Osteoblast (primary cell): Measurements from ENCODE around the gene PKMYT1. TPM values are rescaled to one million over a fixed set of nuclear protein-coding genes. Genes with fewer than 3 reads are reported as not detected.
"Not testable (repeated sequence)": the region's sequence is repeated elsewhere in the genome, so short reads cannot be mapped to it uniquely, and the experiment has no call there.

Source experiments
- DNase-seq: peaks from one replicate; pipeline ENCODE4 v3.0.0; 2011; ENCODE audit warnings: low spot score, mixed read lengths; ENCODE audit not compliant: insufficient read length; ENCODE audit errors: missing footprints
- H2AFZ ChIP-seq: 2 replicates; pipeline ENCODE4 v1.6.0; 2011; ENCODE audit warnings: mild to moderate bottlenecking, low read length
- H3K27ac ChIP-seq: 2 replicates; pipeline ENCODE4 v1.5.1; 2011; ENCODE audit warnings: mild to moderate bottlenecking, low read depth, low read length, moderate library complexity
- H3K27me3 ChIP-seq: 2 replicates; pipeline ENCODE4 v1.6.0; 2012; ENCODE audit warnings: mild to moderate bottlenecking, control low read depth, inconsistent platforms, low read length, moderate library complexity; ENCODE audit not compliant: insufficient read depth
- H3K36me3 ChIP-seq: 2 replicates; pipeline ENCODE4 v1.5.1; 2011; ENCODE audit warnings: mild to moderate bottlenecking, low read length, control low read depth, moderate library complexity; ENCODE audit not compliant: insufficient read depth
- H3K4me1 ChIP-seq: 2 replicates; pipeline ENCODE4 v1.5.1; 2011; ENCODE audit warnings: mild to moderate bottlenecking, low read length, control low read depth, moderate library complexity; ENCODE audit not compliant: insufficient read depth
- H3K4me2 ChIP-seq: 2 replicates; pipeline ENCODE4 v1.6.0; 2011; ENCODE audit warnings: mild to moderate bottlenecking, low read length; ENCODE audit not compliant: insufficient read depth
- H3K4me3 ChIP-seq: fragments of 200-600 bp; sonication (generic); 3 replicates; pipeline ENCODE4 v1.5.1; 2012; ENCODE audit warnings: mild to moderate bottlenecking, low read length, inconsistent platforms; ENCODE audit not compliant: insufficient read depth
- H3K79me2 ChIP-seq: 2 replicates; pipeline ENCODE4 v1.6.0; 2012; ENCODE audit warnings: mild to moderate bottlenecking, low read length, control low read depth, inconsistent platforms; ENCODE audit not compliant: insufficient read depth
- H3K9me3 ChIP-seq: 2 replicates; pipeline ENCODE4 v1.5.1; 2011; ENCODE audit warnings: low read depth, low read length, control low read depth
- H4K20me1 ChIP-seq: 2 replicates; pipeline ENCODE4 v1.6.0; 2012; ENCODE audit warnings: mild to moderate bottlenecking, low read length, control low read depth; ENCODE audit not compliant: insufficient read depth
- CTCF ChIP-seq: IDR thresholded peaks from 2 replicates; pipeline ENCODE4 v1.5.1; 2011; ENCODE audit warnings: mild to moderate bottlenecking, low read depth, low read length, moderate library complexity; ENCODE audit errors: extremely low read depth
- total RNA-seq: library from RNA; depleted of rRNA; stranded (reverse); fragments of >200 nt; gene quantifications from 2 replicates; pipeline ENCODE4 v1.2.3, GENCODE V29; 2012

PKMYT1 gene
- total RNA-seq, 1 donor: 1.4 TPM

- no peak for TF ChIP-seq CTCF
- Histone ChIP-seq H3K9me3 (no peaks in the 10 kb centered on the region), H3K27ac (no peak overlapping the region), H3K4me3 (no peak overlapping the region), H3K4me1 (no peaks in the 10 kb centered on the region), H3K36me3 (peaks cover 52% of the 10 kb centered on the region), H4K20me1 (peaks cover 6% of the 10 kb centered on the region), H2AFZ (no peak overlapping the region), H3K27me3 (no peaks in the 10 kb centered on the region), H3K4me2 (no peak overlapping the region), H3K79me2 (no peaks in the 10 kb centered on the region)
- peak; percentile 73 for DNase-seq
Measured at GRCh38 chr16:2936436-2937011, 43.7 kb downstream of the PKMYT1 start.

- no peaks in the 10 kb centered on the region for H3K79me2 ChIP-seq
- H3K9me3 ChIP-seq: no peaks in the 10 kb centered on the region
- H3K4me3 ChIP-seq: no peak overlapping the region
- H2AFZ ChIP-seq: no peak overlapping the region
- no peak overlapping the region for H3K27ac ChIP-seq
- no peak for DNase-seq
- TF ChIP-seq CTCF: no peak
- peaks cover 52% of the 10 kb centered on the region for H3K36me3 ChIP-seq
- no peaks in the 10 kb centered on the region for H3K4me1 ChIP-seq
- H4K20me1 ChIP-seq: peaks cover 11% of the 10 kb centered on the region
- no peaks in the 10 kb centered on the region for H3K27me3 ChIP-seq
- H3K4me2 ChIP-seq: no peak overlapping the region
Measured at GRCh38 chr16:2934450-2934849, 45.8 kb downstream of the PKMYT1 start.

GRCh38 chr16:2933701-2934100 lies 46.5 kb downstream of the PKMYT1 start:
- no peaks in the 10 kb centered on the region for H3K9me3 ChIP-seq
- no peaks in the 10 kb centered on the region for H3K27me3 ChIP-seq
- no peak overlapping the region for H2AFZ ChIP-seq
- TF ChIP-seq CTCF: no peak
- H3K4me2 ChIP-seq: no peak overlapping the region
- peaks cover 5% of the 10 kb centered on the region for H3K79me2 ChIP-seq
- peaks cover 47% of the 10 kb centered on the region for H3K36me3 ChIP-seq
- peak; percentile 35 for DNase-seq
- H3K4me3 ChIP-seq: no peak overlapping the region
- no peaks in the 10 kb centered on the region for H3K4me1 ChIP-seq
- H4K20me1 ChIP-seq: peaks cover 19% of the 10 kb centered on the region
- H3K27ac ChIP-seq: no peak overlapping the region

GRCh38 chr16:2933136-2933535 lies 47.1 kb downstream of the PKMYT1 start:
- Histone ChIP-seq H3K9me3 (no peaks in the 10 kb centered on the region), H4K20me1 (peaks cover 22% of the 10 kb centered on the region), H3K36me3 (peaks cover 44% of the 10 kb centered on the region), H2AFZ (no peak overlapping the region), H3K27ac (no peak overlapping the region), H3K4me3 (no peak overlapping the region), H3K4me1 (no peaks in the 10 kb centered on the region), H3K27me3 (no peaks in the 10 kb centered on the region), H3K4me2 (no peak overlapping the region), H3K79me2 (peaks cover 9% of the 10 kb centered on the region)
- TF ChIP-seq CTCF: no peak
- DNase-seq: peak; percentile 39

GRCh38 chr16:2931231-2931914 lies 48.9 kb downstream of the PKMYT1 start:
- peaks cover 33% of the 10 kb centered on the region for H4K20me1 ChIP-seq
- not testable (repeated sequence) for H2AFZ ChIP-seq, H3K9me3 ChIP-seq, H3K27ac ChIP-seq, H3K4me2 ChIP-seq, H3K4me1 ChIP-seq, H3K4me3 ChIP-seq, H3K27me3 ChIP-seq
- DNase-seq: peak; percentile 15
- peaks cover 31% of the 10 kb centered on the region for H3K36me3 ChIP-seq
- peaks cover 16% of the 10 kb centered on the region for H3K79me2 ChIP-seq
